B cell (primary cell): Measurements from ENCODE around the gene TCIRG1. TPM values are rescaled to one million over a fixed set of nuclear protein-coding genes. Genes with fewer than 3 reads are reported as not detected.
A peak's percentile ranks its signal among the peaks of the same experiment; 100 is the strongest.

Experiments
- ATAC-seq: fragments of 200-7000 bp; cut with Tn5 transposase; one replicate; pipeline ENCODE4 v1.10.0; 2021; ENCODE audit warnings: low read depth, mild to moderate bottlenecking, moderate number of reproducible peaks, moderate library complexity
- CTCF ChIA-PET: fragments of 350-600 bp; sonication (Branson Sonifier 250); formaldehyde crosslinking; loops from one replicate; lab custom pipeline; 2021; ENCODE audit warnings: antibody characterized with exemption, inconsistent platforms; lab: Charles Lee
- POLR2A ChIA-PET: fragments of 350-600 bp; sonication (Branson Sonifier 250); formaldehyde crosslinking; loops from one replicate; lab custom pipeline; 2021; ENCODE audit warnings: antibody characterized with exemption; lab: Charles Lee
- DNase-seq: peaks from one replicate; pipeline ENCODE4 v3.0.0; 2013
- H2AFZ ChIP-seq: 2 replicates; pipeline ENCODE4 v1.6.1; 2012; ENCODE audit warnings: mild to moderate bottlenecking, low read depth, low read length; ENCODE audit not compliant: insufficient read depth, poor library complexity, severe bottlenecking
- H3K27ac ChIP-seq, 2 donors: 1 replicate in 1 of 2; 2 replicates in 1 of 2; pipeline ENCODE4 v1.5.1; 2012 to 2013; ENCODE audit warnings: low read length in 2 of 2, mild to moderate bottlenecking in 2 of 2, moderate library complexity in 1 of 2
- H3K27me3 ChIP-seq, 4 experiments: fragments of 200-600 bp in 1 of 4; sonication (generic) in 1 of 4; replicated peaks in 1 of 4; 1 replicate in 2 of 4; 2 replicates in 2 of 4; pipeline versions ENCODE4 v1.6.1 to v1.7.0; 2013 to 2016; ENCODE audit warnings: low read length in 3 of 4, mild to moderate bottlenecking in 2 of 4, mixed read lengths in 1 of 4, moderate library complexity in 1 of 4; ENCODE audit not compliant: insufficient read depth in 4 of 4, control insufficient read depth in 3 of 4; ENCODE audit errors: control extremely low read depth in 1 of 4
- H3K36me3 ChIP-seq, 2 experiments: replicated peaks in 1 of 2; 1 replicate in 1 of 2; 2 replicates in 1 of 2; pipeline versions ENCODE4 v1.6.1 to v1.7.1; 2013; ENCODE audit warnings: low read length in 1 of 2; ENCODE audit not compliant: insufficient read depth in 2 of 2, control insufficient read depth in 1 of 2; ENCODE audit errors: control extremely low read depth in 1 of 2, extremely low read depth in 1 of 2
- H3K4me1 ChIP-seq, 2 donors: fragments of 200-600 bp in 1 of 2; sonication (generic) in 1 of 2; 1 replicate in 1 of 2; 2 replicates in 1 of 2; pipeline versions ENCODE4 v1.5.1 to v1.6.1; 2013 to 2017; ENCODE audit warnings: low read length in 2 of 2; ENCODE audit not compliant: control insufficient read depth in 2 of 2, insufficient read depth in 2 of 2
- H3K4me2 ChIP-seq: replicated peaks from 2 replicates; pipeline ENCODE3; 2012; ENCODE audit warnings: mild to moderate bottlenecking, low read depth, low read length; ENCODE audit not compliant: poor library complexity, severe bottlenecking
- H3K4me3 ChIP-seq, 5 experiments: fragments of 200-600 bp in 1 of 5; sonication (generic) in 1 of 5; 1 replicate in 3 of 5; 2 replicates in 2 of 5; pipeline versions ENCODE4 v1.5.1 to v1.7.0; 2011 to 2016; ENCODE audit warnings: low read length in 4 of 5, mild to moderate bottlenecking in 4 of 5, low read depth in 2 of 5, control low read depth in 1 of 5, moderate library complexity in 1 of 5; ENCODE audit not compliant: insufficient read depth in 1 of 5; ENCODE audit errors: control extremely low read depth in 1 of 5, extremely low read depth in 1 of 5
- H3K79me2 ChIP-seq: fragments of 200-600 bp; sonication (generic); one replicate; pipeline ENCODE4 v1.6.0; 2016; ENCODE audit warnings: low read length; ENCODE audit not compliant: control insufficient read depth, insufficient read depth
- H3K9ac ChIP-seq: fragments of 200-600 bp; sonication (generic); 2 replicates; pipeline ENCODE4 v1.6.1; 2017; ENCODE audit warnings: mild to moderate bottlenecking, low read length, moderate library complexity
- H3K9me3 ChIP-seq, 3 donors: one replicate each; pipeline versions ENCODE4 v1.6.1 to v1.7.1; 2013; ENCODE audit warnings: low read length in 2 of 3; ENCODE audit not compliant: control insufficient read depth in 2 of 3, insufficient read depth in 1 of 3; ENCODE audit errors: control extremely low read depth in 1 of 3
- H4K20me1 ChIP-seq: 2 replicates; pipeline ENCODE4 v1.6.0; 2012; ENCODE audit warnings: mild to moderate bottlenecking, low read length; ENCODE audit not compliant: insufficient read depth, control insufficient read depth, poor library complexity, severe bottlenecking
- H3K27ac Mint-ChIP-seq: one replicate; pipeline ENCODE4 v1.8.0; 2021; ENCODE audit warnings: mixed read lengths
- H3K27me3 Mint-ChIP-seq: one replicate; pipeline ENCODE4 v1.8.0; 2021; ENCODE audit warnings: mixed read lengths
- H3K4me1 Mint-ChIP-seq: one replicate; pipeline ENCODE4 v1.8.0; 2021; ENCODE audit warnings: mixed read lengths
- H3K4me3 Mint-ChIP-seq: one replicate; pipeline ENCODE4 v1.8.0; 2021; ENCODE audit warnings: mixed read lengths
- H3K9me3 Mint-ChIP-seq: one replicate; pipeline ENCODE4 v1.8.0; 2022; ENCODE audit warnings: mixed read lengths; ENCODE audit not compliant: insufficient read depth
- CTCF ChIP-seq: fragments of 200-600 bp; IDR thresholded peaks from one replicate; pipeline ENCODE4 v1.8.0; 2022; ENCODE audit warnings: antibody characterized with exemption, mild to moderate bottlenecking
- EZH2 ChIP-seq: IDR thresholded peaks from 2 replicates; pipeline ENCODE4 v1.6.1; 2012; ENCODE audit warnings: borderline replicate concordance, low read depth, mild to moderate bottlenecking, moderate library complexity, low read length; ENCODE audit not compliant: insufficient read depth, poor library complexity, severe bottlenecking
- whole genome bisulfite sequencing: methylation state at CpG from one replicate; pipeline ENCODE4 v1.1.5; 2013; ENCODE audit warnings: missing lambda C conversion rate; ENCODE audit not compliant: insufficient coverage; 5-methylcytosine and 5-hydroxymethylcytosine counted together
- intact Hi-C: fragments of 100-400 bp; cut with micrococcal nuclease; formaldehyde crosslinking; loops from one replicate; pipeline ENCODE4 v1.10.0; 2022
- polyA plus RNA-seq: library from polyadenylated mRNA; depleted of rRNA; stranded (reverse); fragments of >200 nt; gene quantifications from 2 replicates; pipeline ENCODE4 v1.2.3, GENCODE V29; 2012
- total RNA-seq, 2 donors: library from RNA; stranded (reverse); fragments of 120-200 nt in 1 of 2; gene quantifications; 1 replicate in 1 of 2; 2 replicates in 1 of 2; pipeline versions ENCODE4 v1.2.3 to v1.2.4, GENCODE V29; 2013 to 2022

TCIRG1 gene
- total and polyA plus RNA-seq, 2 donors (not counting 1 experiment from before 2014, with no cell fraction given) = 305 to 725 TPM

- peaks cover 0 to 5% of the 10 kb centered on the region in 2 experiments for H3K36me3 ChIP-seq
- POLR2A ChIA-PET = no interaction called here
- CTCF ChIA-PET = interaction anchor here (0.6 to 0.9 kb wide), 2 partner anchors 21 to 150 kb away, joined by 3 to 4 read pairs; no protein-coding TSS in a partner anchor
- intact Hi-C loops = loop anchor here (5.0 to 10.0 kb wide), 2 partner anchors 266 to 438 kb away; partner anchors contain the start of gene C11orf24
- Mint-ChIP-seq H3K9me3 (no peaks in the 10 kb centered on the region), H3K27ac (peak overlapping the region; percentile 63), H3K4me3 (no peak overlapping the region), H3K4me1 (peaks cover 66% of the 10 kb centered on the region), H3K27me3 (no peaks in the 10 kb centered on the region)
- H2AFZ ChIP-seq = no peak overlapping the region
- DNase-seq (no peak), ATAC-seq (no peak)
- no peaks in the 10 kb centered on the region for H3K9me3 ChIP-seq
- no peak overlapping the region for H3K4me3 ChIP-seq
- WGBS = 99% methylated on average over 7 of the region's 7 CpGs
- no peaks in the 10 kb centered on the region for H3K27me3 ChIP-seq
- H3K27ac ChIP-seq = peak overlapping the region in 1 of 2 donors; percentile 51
- H3K9ac ChIP-seq = no peak overlapping the region
- peaks cover 47% of the 10 kb centered on the region for H4K20me1 ChIP-seq
- peaks cover 38% of the 10 kb centered on the region for H3K79me2 ChIP-seq
- H3K4me2 ChIP-seq = peak overlapping the region; percentile 28
- TF ChIP-seq EZH2 = no peak
- TF ChIP-seq CTCF = no peak
- H3K4me1 ChIP-seq = peaks cover 66 to 81% of the 10 kb centered on the region in 2 donors
Observed at GRCh38 chr11:68006606-68007166, 32.1 kb upstream of the TCIRG1 start.
